HepG2 (cell line): ENCODE measurements around the gene SLC5A4. TPM values are rescaled to one million over a fixed set of nuclear protein-coding genes. Genes with fewer than 3 reads are reported as not detected.

Experiments
- ATAC-seq: fragments of 200-7000 bp; cut with Tn5 transposase; 3 replicates; pipeline ENCODE4 v1.9.1; 2020; ENCODE audit warnings: mild to moderate bottlenecking, moderate library complexity
- BruUV-seq: library from RNA; stranded (reverse); fragments of 400-500 nt; replicated peaks from 2 replicates; lab custom pipeline; 2021; lab: Mats Ljungman, UMichigan
- CTCF ChIA-PET: fragments of 300-600 bp; formaldehyde crosslinking; extraction: SDS; loops from one replicate; lab custom pipeline; 2021; ENCODE audit warnings: low total read pairs, inconsistent platforms, low intra/inter-chr PET ratio; lab: Yijun Ruan, JAX
- POLR2A ChIA-PET: fragments of 350-600 bp; sonication (Branson Sonifier 250); formaldehyde crosslinking; loops from one replicate; lab custom pipeline; 2020; ENCODE audit warnings: antibody characterized with exemption, inconsistent platforms; lab: Yijun Ruan, JAX
- DNase-seq: peaks from one replicate; pipeline ENCODE4 v3.0.0-alpha.2; 2015; ENCODE audit warnings: low spot score
- FAIRE-seq: peaks from 3 replicates; lab custom pipeline; 2011; peaks lifted over from hg19 to GRCh38; lab: Jason Lieb, UNC
- H2AFZ ChIP-seq: one replicate; pipeline ENCODE4 v1.6.1; 2011; ENCODE audit warnings: low read length, inconsistent platforms
- H3K27ac ChIP-seq: fragments of 300-600 bp; 3 replicates; pipeline ENCODE4 v1.8.0; 2011; ENCODE audit warnings: mixed run types, mild to moderate bottlenecking, mixed read lengths, low read length, inconsistent platforms; ENCODE audit not compliant: insufficient read depth; ENCODE audit errors: extremely low read length
- H3K27me3 ChIP-seq, 2 experiments: fragments of 200-600 bp in 1 of 2; 2 replicates in 1 of 2; 3 replicates in 1 of 2; pipeline versions ENCODE4 v1.6.0 to v1.8.0; 2011; ENCODE audit warnings: low read length in 2 of 2, mild to moderate bottlenecking in 2 of 2, moderate library complexity in 2 of 2, inconsistent platforms in 1 of 2; ENCODE audit not compliant: insufficient read depth in 2 of 2, control insufficient read depth in 1 of 2
- H3K36me3 ChIP-seq, 2 experiments: fragments of 200-600 bp in 1 of 2; replicated peaks in 1 of 2; 2 replicates in 1 of 2; 3 replicates in 1 of 2; pipeline versions ENCODE4 v1.5.1 to v1.8.0; 2011; ENCODE audit warnings: low read length in 2 of 2, inconsistent platforms in 1 of 2; ENCODE audit not compliant: insufficient read depth in 2 of 2, control insufficient read depth in 1 of 2
- H3K4me1 ChIP-seq: 2 replicates; pipeline ENCODE4 v1.5.1; 2012; ENCODE audit warnings: low read length, inconsistent platforms; ENCODE audit not compliant: insufficient read depth
- H3K4me2 ChIP-seq: 2 replicates; pipeline ENCODE4 v1.6.0; 2011; ENCODE audit warnings: low read depth, low read length, inconsistent platforms
- H3K4me3 ChIP-seq, 3 experiments: fragments of 200-600 bp in 1 of 3; sonication (generic), shearing (Covaris generic) in 1 of 3; replicated peaks in 1 of 3; 2 replicates each; pipeline ENCODE4 v1.5.1; 2011 to 2016; ENCODE audit warnings: low read length in 3 of 3, inconsistent platforms in 2 of 3, low read depth in 2 of 3, mild to moderate bottlenecking in 2 of 3, control low read depth in 1 of 3, mixed read lengths in 1 of 3; ENCODE audit not compliant: insufficient read depth in 1 of 3
- H3K79me2 ChIP-seq: one replicate; pipeline ENCODE4 v1.6.1; 2011; ENCODE audit warnings: low read length, inconsistent platforms; ENCODE audit not compliant: insufficient read depth
- H3K9ac ChIP-seq: 2 replicates; pipeline ENCODE4 v1.6.0; 2011; ENCODE audit warnings: mild to moderate bottlenecking, low read depth, low read length, inconsistent platforms; ENCODE audit not compliant: insufficient read depth
- H3K9me3 ChIP-seq: 2 replicates; pipeline ENCODE4 v1.5.1; 2012; ENCODE audit warnings: mild to moderate bottlenecking, low read length
- H4K20me1 ChIP-seq: 2 replicates; pipeline ENCODE4 v1.6.0; 2011; ENCODE audit warnings: inconsistent platforms, mild to moderate bottlenecking, low read length, moderate library complexity; ENCODE audit not compliant: insufficient read depth
- FOSL1 ChIP-seq: sonication (generic); formaldehyde crosslinking; IDR thresholded peaks from 2 replicates; pipeline ENCODE4 v1.9.0; 2021; ENCODE audit warnings: missing genetic modification reagents, borderline replicate concordance
- RFXAP ChIP-seq: sonication (generic); formaldehyde crosslinking; IDR thresholded peaks from 2 replicates; pipeline ENCODE4 v1.4.0; 2020; ENCODE audit warnings: missing genetic modification reagents, borderline replicate concordance
- ZBTB8A ChIP-seq: sonication (generic); formaldehyde crosslinking; IDR thresholded peaks from 2 replicates; pipeline ENCODE4 v1.4.0; 2020; ENCODE audit warnings: mild to moderate bottlenecking, low read depth, missing genetic modification reagents, borderline replicate concordance
- ZEB1 ChIP-seq: IDR thresholded peaks from 2 replicates; pipeline ENCODE4 v1.6.1; 2012; ENCODE audit warnings: mild to moderate bottlenecking, low read depth, inconsistent platforms; ENCODE audit not compliant: insufficient replicate concordance
- ZNF350 ChIP-seq: sonication (generic); formaldehyde crosslinking; IDR thresholded peaks from 2 replicates; pipeline ENCODE4 v1.4.0; 2020; ENCODE audit warnings: mild to moderate bottlenecking, low read depth, missing genetic modification reagents, borderline replicate concordance
- WGBS: methylation state at CpG from one replicate; pipeline ENCODE4 v1.1.6; 2017; ENCODE audit warnings: low lambda C conversion rate; 5-methylcytosine and 5-hydroxymethylcytosine counted together
- in situ Hi-C: cut with HindIII; loops from 2 replicates; pipeline ENCODE4 v1.10.0; 2017; ENCODE audit warnings: low pct_unique_long_range_greater_than_20kb; ENCODE audit not compliant: extremely low pct_ligation_motif_present
- intact Hi-C: fragments of 100-400 bp; cut with micrococcal nuclease; formaldehyde crosslinking; loops from one replicate; pipeline ENCODE4 v1.10.0; 2022; ENCODE audit not compliant: unreplicated experiment
- polyA plus RNA-seq, 8 experiments: library from polyadenylated mRNA; depleted of rRNA in 3 of 8; stranded (reverse) in 7 of 8; unstranded in 1 of 8; fragments of >200 nt; fragmentation: Illumina TruSeq in 4 of 8; extraction: Trizol in 4 of 8; gene quantifications; 2 replicates each; pipeline versions ENCODE4 v1.2.1 to v1.2.3, GENCODE V29; 2011 to 2016; ENCODE audit warnings: low read depth in 4 of 8, missing spikeins in 1 of 8, mixed read lengths in 1 of 8; ENCODE audit not compliant: insufficient read depth in 1 of 8
- total RNA-seq, 5 experiments: library from RNA; depleted of rRNA; stranded (reverse); fragments of >200 nt; fragmentation: Illumina TruSeq; extraction: Trizol; gene quantifications; 2 replicates each; pipeline ENCODE4 v1.2.3, GENCODE V29; 2016; ENCODE audit warnings: low read depth in 1 of 5
- TF ChIP-seq, protein P1 (sequence below): IDR thresholded peaks from 2 replicates; pipeline ENCODE4 v1.6.1; 2016; ENCODE audit warnings: low read depth, missing genetic modification reagents, missing compliant biosample characterization

The SLC5A4 gene
- total and polyA plus RNA-seq, 2 of the 13 experiments (the other 11 are each of a cell fraction or from before 2014, with no cell fraction given) = not detected

DNA sequence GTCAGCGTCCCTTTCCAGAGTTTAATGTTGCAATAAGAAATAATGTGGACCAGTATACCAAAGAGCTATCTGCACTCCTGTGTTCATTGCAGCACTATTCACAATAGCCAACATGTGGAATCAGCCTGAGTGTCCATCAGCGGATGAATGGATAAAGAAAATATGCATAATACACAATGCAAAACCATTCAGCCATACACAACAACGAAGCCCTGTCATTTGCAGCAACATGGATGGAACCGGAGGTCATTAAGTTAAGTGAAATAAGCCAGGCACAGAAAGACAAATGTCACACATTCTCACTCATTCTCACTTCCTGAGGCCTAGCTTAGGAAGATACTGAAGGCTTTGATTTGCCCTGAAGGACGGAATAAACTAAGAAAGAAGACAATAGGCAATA, 22.1 kb downstream of the SLC5A4 start:
- ChIA-PET POLR2A (no interaction called here), CTCF (no interaction called here)
- in situ Hi-C loops (no loop called here), intact Hi-C loops (no loop called here)
- BruUV-seq = no TSS peak
- WGBS = 57% methylated on average over 5 of the region's 5 CpGs
- no peaks in the 10 kb centered on the region for H3K9me3 ChIP-seq
- H3K4me1 ChIP-seq = no peaks in the 10 kb centered on the region
- no peak overlapping the region for H2AFZ ChIP-seq
- no peak overlapping the region for H3K4me2 ChIP-seq
- no peak overlapping the region for H3K9ac ChIP-seq
- no peaks in the 10 kb centered on the region for H4K20me1 ChIP-seq
- H3K27ac ChIP-seq = no peak overlapping the region
- no peaks in the 10 kb centered on the region for H3K27me3 ChIP-seq
- FAIRE-seq (no peak), ATAC-seq (no peak), DNase-seq (no peak)
- H3K79me2 ChIP-seq = no peaks in the 10 kb centered on the region
- no peaks in the 10 kb centered on the region for H3K36me3 ChIP-seq
- no peak overlapping the region for H3K4me3 ChIP-seq
- no peak for TF ChIP-seq FOSL1 (CRISPR knock-in tag)
- no peak for TF ChIP-seq ZNF350 (CRISPR knock-in tag)

DNA sequence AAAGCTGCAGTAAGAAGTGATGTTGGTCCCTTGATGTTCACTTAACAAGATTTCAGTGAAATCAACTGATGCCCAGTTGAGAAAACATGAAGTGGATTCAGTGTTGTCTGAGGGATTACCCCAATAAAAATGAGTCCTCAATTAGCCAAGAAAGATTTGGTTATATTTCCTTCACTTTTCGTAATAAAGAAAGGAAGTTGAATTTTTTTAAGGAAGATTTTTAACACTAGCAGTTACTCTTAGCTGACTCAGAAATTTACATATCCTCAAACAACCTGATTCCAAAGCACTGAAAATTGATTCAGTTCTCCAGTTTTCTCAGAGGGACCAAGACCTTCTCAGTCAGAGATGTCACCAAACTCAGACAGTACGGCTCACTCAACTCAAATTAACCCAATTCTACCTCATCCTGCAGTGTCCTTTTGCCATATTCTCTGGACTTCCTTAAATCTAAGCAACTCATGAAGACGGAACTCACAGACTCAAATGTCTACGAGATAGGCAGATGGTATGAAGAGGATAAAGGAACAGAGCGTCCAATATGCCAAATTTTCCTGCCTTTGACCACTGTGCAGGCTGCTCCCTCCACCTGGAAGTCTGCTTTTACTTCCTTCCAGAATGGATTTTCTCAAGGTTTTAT, 22.8 kb downstream of the SLC5A4 start:
- Histone ChIP-seq H3K4me2 (no peak overlapping the region), H3K9ac (no peak overlapping the region), H4K20me1 (no peaks in the 10 kb centered on the region), H3K27me3 (no peaks in the 10 kb centered on the region; a peak in 1 of 5 replicates), H3K9me3 (no peaks in the 10 kb centered on the region), H3K36me3 (no peaks in the 10 kb centered on the region), H3K27ac (no peak overlapping the region), H3K4me3 (no peak overlapping the region), H3K4me1 (no peaks in the 10 kb centered on the region), H2AFZ (no peak overlapping the region), H3K79me2 (no peaks in the 10 kb centered on the region)
- intact Hi-C loops (no loop called here), in situ Hi-C loops (no loop called here)
- DNase-seq (no peak), ATAC-seq (no peak), FAIRE-seq (no peak)
- CTCF ChIA-PET = no interaction called here
- BruUV-seq = no TSS peak
- 49% methylated on average over 5 of the region's 5 CpGs for WGBS
- POLR2A ChIA-PET = no interaction called here
- TF ChIP-seq ZEB1 (no peak), RFXAP (CRISPR knock-in tag) (no peak), ZBTB8A (CRISPR knock-in tag) (no peak)
- TF ChIP-seq, protein P1, sequence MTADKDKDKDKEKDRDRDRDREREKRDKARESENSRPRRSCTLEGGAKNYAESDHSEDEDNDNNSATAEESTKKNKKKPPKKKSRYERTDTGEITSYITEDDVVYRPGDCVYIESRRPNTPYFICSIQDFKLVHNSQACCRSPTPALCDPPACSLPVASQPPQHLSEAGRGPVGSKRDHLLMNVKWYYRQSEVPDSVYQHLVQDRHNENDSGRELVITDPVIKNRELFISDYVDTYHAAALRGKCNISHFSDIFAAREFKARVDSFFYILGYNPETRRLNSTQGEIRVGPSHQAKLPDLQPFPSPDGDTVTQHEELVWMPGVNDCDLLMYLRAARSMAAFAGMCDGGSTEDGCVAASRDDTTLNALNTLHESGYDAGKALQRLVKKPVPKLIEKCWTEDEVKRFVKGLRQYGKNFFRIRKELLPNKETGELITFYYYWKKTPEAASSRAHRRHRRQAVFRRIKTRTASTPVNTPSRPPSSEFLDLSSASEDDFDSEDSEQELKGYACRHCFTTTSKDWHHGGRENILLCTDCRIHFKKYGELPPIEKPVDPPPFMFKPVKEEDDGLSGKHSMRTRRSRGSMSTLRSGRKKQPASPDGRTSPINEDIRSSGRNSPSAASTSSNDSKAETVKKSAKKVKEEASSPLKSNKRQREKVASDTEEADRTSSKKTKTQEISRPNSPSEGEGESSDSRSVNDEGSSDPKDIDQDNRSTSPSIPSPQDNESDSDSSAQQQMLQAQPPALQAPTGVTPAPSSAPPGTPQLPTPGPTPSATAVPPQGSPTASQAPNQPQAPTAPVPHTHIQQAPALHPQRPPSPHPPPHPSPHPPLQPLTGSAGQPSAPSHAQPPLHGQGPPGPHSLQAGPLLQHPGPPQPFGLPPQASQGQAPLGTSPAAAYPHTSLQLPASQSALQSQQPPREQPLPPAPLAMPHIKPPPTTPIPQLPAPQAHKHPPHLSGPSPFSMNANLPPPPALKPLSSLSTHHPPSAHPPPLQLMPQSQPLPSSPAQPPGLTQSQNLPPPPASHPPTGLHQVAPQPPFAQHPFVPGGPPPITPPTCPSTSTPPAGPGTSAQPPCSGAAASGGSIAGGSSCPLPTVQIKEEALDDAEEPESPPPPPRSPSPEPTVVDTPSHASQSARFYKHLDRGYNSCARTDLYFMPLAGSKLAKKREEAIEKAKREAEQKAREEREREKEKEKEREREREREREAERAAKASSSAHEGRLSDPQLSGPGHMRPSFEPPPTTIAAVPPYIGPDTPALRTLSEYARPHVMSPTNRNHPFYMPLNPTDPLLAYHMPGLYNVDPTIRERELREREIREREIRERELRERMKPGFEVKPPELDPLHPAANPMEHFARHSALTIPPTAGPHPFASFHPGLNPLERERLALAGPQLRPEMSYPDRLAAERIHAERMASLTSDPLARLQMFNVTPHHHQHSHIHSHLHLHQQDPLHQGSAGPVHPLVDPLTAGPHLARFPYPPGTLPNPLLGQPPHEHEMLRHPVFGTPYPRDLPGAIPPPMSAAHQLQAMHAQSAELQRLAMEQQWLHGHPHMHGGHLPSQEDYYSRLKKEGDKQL (CRISPR knock-in tag) = no peak
